Fibroblast of skin of left quadriceps (primary cell): ENCODE data around the gene CYB5RL.
"Not testable (repeated sequence)": the region's sequence is repeated elsewhere in the genome, so short reads cannot be mapped to it uniquely, and the experiment has no call there.

Experiments used
- DNase-seq, 2 experiments: peaks; one replicate each; pipeline ENCODE4 v3.0.0-alpha.2; 2013; ENCODE audit warnings: low read depth in 2 of 2

The CYB5RL gene

DNA sequence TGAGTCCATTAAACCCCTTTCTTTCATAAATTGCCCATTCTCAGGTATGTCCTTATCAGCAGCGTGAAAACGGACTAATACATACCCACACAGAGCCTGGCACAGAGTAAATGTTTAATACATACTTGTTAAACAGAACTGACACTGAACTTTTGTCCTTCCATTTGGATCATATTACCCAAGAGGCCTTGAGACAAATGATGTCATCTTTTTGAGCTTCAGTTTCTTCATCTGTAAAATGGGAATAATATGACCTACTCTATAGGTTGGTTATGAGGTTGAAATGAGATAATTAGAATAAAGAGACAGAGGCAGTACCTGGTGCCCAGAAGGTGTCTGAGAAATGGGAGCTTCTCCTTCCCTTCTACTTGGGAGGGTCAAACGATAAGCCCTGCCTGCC, 13.8 kb downstream of the CYB5RL start:
- DNase-seq: no peak

DNA sequence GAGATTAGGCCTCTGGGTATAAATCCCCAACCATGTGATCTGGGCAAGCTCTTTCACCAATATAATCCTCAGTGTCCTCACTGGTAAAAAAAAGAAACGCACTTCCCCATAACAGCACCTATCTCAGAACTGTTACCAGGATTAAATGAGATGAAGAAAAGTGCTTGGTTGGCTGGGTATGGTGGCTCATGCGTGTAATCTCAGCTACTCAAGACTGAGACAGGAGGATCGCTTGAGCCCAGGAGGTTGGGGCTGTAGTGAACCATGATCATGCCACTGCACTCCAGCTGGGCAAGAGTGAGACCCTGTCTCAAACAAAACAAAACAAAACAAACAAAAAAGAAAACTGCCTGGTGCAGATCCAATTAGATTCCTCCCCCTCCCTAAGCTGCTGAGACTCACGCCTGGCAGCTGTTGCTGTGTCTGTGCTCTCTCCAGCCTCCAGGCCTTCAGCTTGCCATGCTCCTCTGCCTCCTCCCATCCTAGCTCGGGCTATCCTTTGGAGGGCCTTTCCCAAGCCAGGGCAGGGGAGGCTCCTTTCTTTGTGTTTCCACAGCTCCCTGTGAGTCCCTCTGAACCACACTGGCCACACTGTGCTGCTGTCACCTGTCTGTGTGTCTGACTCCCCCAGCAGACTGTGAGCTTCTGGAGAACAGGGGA, 19.0 kb downstream of the CYB5RL start:
- no peak for DNase-seq

DNA sequence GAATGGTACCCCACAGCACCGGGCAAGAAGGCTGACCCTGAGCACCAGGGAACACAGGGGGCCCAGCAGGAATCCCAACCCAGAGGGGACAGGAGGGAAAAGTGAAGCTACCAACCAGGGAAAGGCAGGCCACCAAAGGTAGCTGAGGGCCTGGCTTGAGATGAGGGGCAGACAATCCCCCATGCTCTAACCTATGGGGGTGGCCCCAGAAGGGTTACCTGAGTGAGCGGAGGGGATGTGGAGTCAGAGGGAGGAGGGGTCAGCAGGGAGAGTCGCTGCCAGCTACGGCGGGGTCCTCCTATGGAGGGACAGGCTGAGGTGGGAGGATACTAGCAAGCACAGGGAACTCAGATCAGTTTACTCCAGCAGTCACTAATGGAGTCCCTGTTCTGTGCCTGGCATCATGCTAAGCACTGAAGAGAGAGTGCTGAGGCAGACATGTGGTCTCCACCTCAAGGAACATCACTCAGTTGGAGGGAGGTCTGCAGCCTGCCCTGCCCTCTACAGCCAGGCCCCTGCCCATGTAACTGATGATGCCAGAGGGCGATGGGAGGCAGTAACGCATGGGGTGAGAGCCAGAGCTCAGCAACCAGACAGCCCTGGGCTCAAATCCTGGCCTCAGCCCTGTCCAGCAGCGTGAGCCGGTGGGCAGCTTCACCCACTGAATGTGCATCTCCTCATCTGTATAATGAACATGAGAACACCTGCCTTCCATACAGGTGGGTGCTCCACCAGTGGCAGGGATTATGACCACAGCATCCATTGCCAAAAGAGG, 21.3 kb downstream of the CYB5RL start:
- no peak for DNase-seq

DNA sequence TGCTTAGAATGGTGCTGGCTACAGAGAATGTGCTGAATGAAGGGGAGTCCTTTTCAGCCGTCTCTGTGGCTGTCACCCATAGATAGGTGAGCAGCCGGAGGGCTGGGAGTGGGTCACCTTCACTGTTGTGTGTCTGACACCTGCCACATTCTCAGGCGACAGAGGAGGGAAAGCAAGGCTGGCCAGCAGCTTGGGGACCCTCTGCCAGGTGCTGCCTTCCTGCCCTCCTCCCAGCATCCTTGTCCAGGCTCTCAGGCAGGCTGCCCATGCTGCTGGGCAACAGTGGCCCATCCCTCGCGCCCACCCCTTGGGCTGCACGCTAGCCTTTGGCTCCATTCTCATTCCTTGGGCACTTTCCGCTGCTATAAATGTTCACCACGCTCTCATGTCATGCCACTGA, 22.1 kb downstream of the CYB5RL start:
- DNase-seq: no peak

DNA sequence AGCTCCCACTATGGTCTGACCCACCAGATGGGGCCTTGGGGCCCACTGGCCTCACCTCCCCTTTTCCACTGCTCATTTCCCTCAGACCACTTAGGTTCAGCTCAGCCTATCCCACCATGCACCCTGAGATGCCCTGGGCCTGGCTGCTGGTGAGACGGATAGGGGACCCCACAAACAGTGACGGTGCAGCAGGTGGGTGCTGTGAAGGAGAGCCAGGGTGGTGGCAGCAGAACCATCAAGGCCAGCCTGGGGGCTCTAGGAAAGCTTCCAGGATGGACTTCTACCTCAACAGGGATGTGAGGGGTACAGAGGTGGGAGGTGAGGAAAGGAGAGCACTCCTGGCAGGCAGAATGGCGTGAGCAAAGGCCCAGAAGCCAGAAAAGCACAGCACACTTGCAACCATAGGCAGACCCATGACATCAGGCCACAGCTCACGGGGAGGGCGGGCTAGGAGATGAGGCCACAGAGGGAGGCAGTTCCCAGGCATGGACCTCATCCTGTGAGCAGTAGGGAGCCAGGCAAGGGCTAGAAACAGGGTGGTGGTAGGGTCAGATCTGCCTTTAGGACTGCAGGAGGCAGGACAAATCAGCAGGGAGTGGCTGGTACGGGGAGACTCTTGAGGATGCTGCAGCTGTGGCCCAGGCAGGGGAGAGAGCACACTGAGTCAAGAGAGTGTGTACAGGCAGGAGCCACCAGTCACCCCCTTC, 23.1 kb downstream of the CYB5RL start:
- DNase-seq: no peak

DNA sequence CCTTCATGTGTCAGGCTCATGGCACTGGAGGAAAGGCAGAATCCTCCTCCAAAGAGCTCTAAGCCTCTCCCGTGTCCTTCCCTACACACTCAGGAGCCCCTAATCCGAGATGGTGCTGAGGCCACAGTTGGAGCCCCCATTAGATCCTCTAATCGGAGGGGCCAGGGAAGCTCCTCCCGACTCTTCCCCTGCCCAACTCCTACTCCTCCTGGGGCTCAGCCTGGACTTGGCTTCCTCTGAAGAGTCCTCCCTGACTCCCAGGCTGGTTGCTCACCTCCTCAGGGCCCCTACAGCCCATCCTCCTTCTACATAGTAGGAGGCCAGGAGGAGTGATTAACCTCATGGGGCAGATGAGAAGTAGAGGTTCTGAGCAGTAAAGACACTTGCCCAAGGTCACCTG, 25.7 kb downstream of the CYB5RL start:
- DNase-seq: no peak

DNA sequence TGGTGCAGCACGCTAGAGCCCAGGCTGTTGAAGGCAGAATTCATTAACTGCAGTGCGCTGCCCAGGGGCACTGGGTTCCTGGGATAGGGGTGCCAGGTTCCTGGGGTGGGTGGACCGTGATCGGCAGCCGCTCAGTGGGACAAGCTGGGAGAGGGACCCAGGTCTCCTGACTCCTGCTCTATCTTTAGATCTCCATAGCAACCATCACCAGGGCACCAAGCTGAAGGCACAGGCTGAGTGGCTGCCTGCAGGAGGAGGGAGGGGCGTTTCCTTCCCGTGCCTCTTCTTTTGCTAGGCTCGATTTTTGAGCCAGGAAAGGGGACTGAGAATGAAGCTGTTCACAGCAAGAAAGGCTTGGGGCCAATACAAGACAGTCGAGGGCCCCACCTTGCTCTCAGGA, 26.1 kb downstream of the CYB5RL start:
- DNase-seq: no peak

DNA sequence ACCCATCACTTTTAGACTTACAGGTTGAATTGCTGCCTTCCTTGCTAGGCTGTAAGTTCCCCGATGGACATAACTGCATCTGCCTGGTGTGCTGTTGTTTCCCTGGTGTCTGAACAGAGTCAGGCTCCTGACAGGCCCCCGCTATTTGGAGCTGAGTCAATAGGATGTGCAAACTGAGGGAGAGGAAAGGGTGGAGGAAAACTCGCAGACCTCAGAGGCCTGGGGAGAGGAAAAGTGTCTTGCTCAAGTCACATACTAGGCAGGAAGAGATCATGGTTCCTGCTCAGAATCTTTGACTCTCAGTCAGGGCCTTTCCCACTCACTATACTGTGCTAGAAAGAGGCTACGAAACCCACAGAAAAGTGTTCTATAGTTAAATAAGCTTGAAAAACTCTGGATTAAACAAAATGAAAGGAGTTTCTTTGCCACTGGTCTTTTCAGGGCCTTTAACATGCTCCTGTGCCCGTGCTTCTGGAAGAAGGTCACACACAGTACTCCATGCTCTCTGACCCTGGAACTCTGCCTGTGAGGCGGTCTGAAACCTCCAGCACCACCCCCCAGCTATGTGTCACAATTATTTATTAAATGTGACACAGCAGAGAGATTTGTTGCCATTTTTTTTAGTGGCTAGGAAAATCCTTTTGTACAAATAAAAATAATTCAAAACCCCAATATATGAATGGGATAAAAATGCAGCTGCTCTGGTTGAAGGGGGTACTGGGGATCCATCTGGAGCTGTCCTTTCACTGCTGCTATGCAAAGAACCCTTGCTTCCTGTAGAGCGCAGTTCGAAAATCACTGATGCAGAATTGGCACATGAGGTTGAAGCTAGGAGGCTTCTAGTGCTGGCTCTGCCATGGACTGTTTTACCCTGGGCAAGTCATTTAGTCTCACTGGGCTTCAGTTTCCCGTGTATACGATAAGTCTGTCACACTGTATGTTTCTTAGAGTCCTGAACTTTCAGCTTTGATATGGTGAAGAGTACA, 26.9 kb downstream of the CYB5RL start:
- DNase-seq: no peak

DNA sequence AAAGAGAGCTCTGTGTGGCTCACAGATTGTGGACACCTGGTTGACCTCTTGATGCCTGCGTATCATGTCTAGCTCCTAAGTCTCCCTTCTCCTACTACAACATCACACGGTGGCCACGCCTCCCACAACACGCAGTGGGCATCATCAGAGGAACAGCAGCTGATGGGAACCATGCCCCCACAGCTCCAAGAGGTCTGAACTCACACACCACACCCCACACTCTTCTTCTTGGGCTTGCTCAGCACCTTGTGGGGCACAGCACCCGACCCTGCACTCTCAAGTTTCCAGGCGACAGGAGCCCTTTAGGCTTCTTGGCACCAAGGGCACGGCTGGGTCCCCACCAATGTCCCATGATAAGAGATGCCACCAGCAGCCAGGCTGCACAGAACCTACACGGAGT, 28.2 kb downstream of the CYB5RL start:
- DNase-seq: no peak

DNA sequence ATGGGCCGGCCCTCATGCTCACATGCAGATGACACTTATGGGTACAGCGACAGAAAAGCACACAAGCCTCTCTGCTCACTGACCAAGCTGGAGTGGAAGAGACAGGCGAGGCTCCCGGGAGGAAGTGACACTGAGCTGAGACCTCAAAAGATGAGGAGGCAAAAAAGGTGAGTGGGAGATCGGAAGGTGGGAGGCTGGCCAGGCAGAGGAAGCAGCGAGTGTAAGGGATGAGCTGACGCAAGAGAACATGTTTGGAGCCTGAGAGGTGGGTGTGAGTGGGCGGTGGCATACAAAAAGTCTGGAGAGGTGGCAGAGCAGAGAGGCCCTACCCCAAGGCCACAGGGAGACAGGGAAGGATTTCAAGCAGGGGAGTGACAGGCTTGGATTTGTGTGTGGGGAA, 28.8 kb downstream of the CYB5RL start:
- no peak for DNase-seq

DNA sequence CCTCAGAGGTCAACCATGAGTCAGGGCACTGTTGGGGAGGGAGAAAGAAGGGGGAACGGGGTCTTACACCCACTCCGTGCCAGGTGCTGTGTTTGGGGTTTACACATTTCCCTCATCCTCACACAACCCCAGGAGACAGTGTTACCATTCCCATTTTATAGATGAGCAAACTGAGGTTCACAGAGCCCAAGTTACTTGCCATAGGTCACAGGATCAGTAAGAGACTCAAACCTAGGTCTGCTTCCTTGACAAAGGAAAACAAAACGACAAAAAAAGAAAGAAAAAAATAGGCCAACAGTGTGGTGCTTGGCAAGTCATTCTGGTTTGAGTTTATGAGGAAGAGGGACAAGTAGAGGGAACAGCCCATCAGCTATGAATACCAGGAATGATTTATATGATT, 30.8 kb downstream of the CYB5RL start:
- DNase-seq: no peak

DNA sequence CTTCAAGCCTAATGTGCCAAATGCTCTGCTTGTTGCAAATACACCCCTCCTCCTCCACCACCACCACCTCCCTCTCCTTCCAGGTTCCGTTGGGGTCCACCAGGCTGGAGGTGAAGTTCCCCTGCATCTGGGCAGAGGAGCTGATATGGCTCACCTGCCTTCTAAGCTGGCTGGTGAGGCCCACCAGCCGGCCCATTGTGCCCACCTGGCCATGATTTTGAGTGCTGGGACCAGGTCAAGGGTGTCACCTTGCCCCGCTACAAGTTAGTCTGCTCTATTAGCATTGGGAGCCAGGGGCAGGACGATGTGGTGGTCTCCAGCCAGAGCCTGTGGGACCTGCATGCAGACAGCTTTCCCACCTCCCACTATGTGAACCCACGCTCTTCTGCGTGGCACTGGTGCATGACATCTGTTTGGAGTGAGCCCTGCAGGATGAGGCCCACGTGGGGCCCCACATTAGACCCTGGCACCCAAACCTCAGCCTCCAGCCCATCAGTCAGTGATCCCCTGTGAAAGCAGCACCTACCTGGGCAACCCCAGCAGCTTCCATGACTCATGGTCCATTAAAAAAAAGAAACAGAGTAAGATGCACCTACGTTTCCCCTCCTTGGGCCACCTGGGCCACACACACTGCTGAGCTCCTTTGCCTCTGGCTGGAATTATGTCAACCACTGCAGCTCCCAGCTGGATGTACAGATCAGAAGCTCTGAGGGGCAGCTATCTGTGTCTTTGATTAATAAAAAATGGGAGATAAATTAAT, 31.4 kb downstream of the CYB5RL start:
- no peak for DNase-seq

DNA sequence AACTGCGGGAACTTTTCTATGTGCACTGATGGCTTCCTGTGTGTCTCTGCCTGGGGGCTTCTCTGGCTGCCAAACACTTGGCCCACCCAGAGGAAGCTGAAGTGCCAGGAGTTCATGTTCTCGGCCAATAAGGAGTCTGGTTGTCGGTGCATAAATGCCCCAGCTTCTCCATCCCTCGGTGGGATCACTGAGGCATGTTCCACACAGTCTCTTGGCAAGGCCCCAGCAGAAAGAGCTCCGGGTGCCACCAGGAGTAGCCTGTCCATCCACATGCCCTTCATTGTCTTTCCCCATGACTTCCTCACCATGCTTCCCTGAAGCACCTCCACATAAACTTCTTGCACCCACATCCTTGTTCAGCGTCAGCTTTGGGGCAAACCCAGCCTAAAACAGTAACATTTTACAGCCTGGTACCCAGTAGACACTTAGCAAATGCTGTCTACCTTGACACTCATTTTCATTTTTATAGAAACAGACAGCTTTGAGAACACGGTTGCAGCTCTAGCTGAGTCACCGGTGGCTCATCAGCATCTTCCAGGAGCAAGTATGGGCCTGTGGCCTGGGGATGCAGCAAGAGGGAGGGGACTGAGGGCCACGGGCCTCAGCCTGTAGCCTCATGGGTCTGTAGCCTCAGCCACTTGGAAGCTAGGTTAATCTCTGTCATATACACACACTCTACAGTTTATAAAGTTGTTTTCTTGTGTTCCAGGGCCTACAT, 32.2 kb downstream of the CYB5RL start:
- DNase-seq: no peak

DNA sequence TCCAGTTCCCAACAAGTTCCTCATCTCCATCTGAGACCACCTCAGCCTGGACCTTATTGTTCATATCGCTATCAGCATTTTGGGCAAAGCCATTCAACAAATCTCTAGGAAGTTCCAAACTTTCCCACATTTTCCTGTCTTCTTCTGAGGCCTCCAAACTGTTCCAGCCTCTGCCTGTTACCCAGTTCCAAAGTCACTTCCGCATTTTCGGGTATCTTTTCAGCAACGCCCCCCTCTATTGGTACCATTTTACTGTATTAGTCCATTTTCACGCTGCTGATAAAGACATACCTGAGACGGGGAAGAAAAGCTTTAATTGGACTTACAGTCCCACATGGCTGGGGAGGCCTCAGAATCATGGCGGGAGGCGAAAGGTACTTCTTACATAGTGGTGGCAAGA, 33.5 kb downstream of the CYB5RL start:
- DNase-seq: not testable (repeated sequence)

DNA sequence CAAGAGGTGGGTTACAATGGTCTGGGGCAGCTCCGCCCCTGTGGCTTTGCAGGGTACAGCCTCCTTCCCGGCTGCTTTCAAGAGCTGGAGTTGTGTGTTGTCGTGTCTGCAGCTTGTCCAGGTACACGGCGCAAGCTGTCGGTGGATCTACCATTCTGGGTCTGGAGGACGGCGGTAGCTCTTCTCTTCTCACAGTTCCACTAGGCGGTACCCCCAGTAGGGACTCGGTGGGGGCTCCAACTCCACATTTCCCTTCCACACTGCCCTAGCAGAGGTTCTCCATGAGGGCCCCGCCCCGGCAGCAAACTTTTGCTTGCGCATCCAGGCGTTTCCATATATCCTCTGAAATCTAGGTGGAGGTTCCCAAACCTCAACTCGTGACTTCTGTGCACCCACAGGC, 34.7 kb downstream of the CYB5RL start:
- no peak for DNase-seq

DNA sequence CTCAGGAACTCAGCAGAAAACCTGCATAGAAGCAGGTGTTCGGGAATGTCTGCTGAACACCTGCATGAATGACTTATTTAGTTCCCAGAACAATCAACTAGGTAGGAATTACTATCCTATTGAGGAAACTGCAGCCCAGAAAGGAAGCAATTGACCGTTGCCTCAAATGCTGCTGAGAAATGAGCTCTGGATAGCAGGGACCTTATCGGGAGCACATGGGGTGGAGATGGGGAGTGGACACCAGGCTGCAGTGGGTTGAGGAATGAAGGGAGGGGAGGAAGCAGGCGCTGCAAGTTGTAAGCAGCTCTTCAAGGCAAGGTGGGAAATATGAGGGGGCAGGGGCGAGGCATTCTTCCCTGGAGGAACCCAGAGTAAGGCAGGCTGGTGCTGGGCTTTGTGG, 36.3 kb downstream of the CYB5RL start:
- DNase-seq: no peak

DNA sequence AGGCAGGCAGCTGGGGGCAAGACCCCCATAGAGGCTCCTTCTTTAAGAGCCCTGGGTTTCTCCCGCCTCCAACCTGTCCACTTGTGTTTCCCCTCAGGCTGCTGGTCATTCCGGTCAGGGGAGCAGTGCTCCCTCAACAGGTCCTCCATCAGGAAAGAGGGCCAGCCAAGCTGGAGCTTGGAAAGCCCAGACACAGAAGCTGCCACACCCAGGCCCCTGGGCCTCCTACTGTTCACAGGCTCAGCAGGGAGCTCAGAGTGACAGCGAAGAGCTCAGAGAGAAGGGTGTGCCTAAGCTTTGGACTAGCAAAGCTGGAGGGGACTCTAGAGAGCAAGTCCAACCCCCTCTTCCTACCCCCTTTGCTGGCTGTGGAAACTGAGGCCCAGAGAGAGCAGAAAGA, 36.8 kb downstream of the CYB5RL start:
- DNase-seq: no peak

DNA sequence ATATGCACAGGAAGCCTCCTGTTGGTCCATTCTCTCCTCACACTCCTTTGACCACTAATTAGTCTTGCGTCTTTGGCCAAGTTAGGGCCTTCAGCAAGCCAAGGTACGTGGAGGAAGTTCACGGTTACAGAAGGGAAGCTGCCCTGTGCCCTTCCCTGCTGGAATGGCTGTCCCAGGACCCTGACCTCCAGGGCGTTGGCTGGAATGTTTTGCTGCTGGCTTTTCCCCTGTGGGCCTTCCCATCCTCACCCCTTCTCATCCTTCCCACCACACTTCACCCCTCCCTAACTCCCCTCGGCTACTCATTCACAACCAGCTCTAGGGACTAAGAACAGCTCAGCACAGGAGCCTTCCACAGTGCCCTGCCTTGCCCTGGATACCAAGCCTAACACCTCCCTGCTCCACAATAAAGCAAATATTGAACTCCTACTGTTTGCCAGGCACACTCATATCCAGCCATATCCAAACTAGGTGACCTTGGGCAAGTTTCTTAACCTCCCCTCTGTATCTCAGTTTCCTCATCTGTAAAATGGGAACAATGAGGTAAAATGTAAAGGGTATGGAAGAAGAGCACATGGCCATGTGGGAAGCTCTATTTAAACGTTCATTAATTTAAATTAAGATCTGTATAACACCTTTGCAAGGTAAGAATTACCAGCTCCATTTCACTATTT, 38.2 kb downstream of the CYB5RL start:
- no peak for DNase-seq

DNA sequence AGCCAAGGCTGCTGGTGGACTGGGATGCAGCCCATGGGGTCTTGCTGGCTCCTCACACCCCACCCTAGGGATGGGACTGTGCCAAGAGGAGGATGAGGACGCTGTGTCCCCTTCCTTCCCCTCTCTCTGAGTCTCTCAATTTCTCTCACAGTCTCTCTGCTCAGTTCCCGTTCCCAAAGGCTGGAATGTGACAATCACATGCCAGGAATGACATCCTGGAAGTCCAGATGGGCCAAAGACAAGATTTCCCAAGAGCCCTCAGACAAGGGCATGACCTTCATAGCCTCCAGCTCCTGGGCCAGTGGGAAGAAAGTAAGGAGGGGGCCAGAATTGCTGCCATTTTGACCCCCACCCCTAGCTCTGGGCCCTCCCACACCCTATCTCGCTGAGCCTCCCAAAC, 39.5 kb downstream of the CYB5RL start:
- DNase-seq: no peak
